Progenitor cell of endocrine pancreas (in vitro differentiated cells): ENCODE measurements around the gene GJA5. TPM values are rescaled to one million over a fixed set of nuclear protein-coding genes. Genes with fewer than 3 reads are reported as not detected.
"Not testable (repeated sequence)": the region's sequence is repeated elsewhere in the genome, so short reads cannot be mapped to it uniquely, and the experiment has no call there.

Experiments
- DNase-seq: peaks from one replicate; pipeline ENCODE4 v3.0.0; 2021; ENCODE audit warnings: low spot score; ENCODE audit not compliant: unreplicated experiment
- H3K27ac Mint-ChIP-seq: 2 replicates; pipeline ENCODE4 v1.8.0; 2021; ENCODE audit warnings: mild to moderate bottlenecking, moderate library complexity, mixed read lengths
- H3K27me3 Mint-ChIP-seq: 2 replicates; pipeline ENCODE4 v1.8.0; 2021; ENCODE audit warnings: mixed read lengths
- H3K36me3 Mint-ChIP-seq: 2 replicates; pipeline ENCODE4 v1.8.0; 2022; ENCODE audit warnings: mixed read lengths; ENCODE audit not compliant: insufficient read depth
- H3K4me1 Mint-ChIP-seq: 2 replicates; pipeline ENCODE4 v1.8.0; 2021; ENCODE audit warnings: low read depth, mixed read lengths
- H3K4me3 Mint-ChIP-seq: 2 replicates; pipeline ENCODE4 v1.8.0; 2021; ENCODE audit warnings: low read depth, mild to moderate bottlenecking, moderate library complexity, mixed read lengths
- H3K9me3 Mint-ChIP-seq: 2 replicates; pipeline ENCODE4 v1.8.0; 2021; ENCODE audit warnings: low read depth, mixed read lengths
- total RNA-seq: library from RNA; stranded (reverse); gene quantifications from 2 replicates; pipeline ENCODE4 v1.2.1, GENCODE V29; 2021
- TF ChIP-seq, protein P1 (sequence below): fragments of 200-600 bp; sonication (generic); IDR thresholded peaks from one replicate; pipeline ENCODE4 v1.5.0; 2021; ENCODE audit warnings: antibody characterized with exemption, mild to moderate bottlenecking; ENCODE audit not compliant: unreplicated experiment

GJA5 gene
- total RNA-seq, 1 donor from 2014 or later = not detected

- no peak for DNase-seq
- peaks cover 14% of the 10 kb centered on the region for H3K27me3 Mint-ChIP-seq
- H3K9me3 Mint-ChIP-seq = no peaks in the 10 kb centered on the region
- H3K36me3 Mint-ChIP-seq = no peaks in the 10 kb centered on the region
- H3K27ac Mint-ChIP-seq = no peak overlapping the region
- no peak overlapping the region for H3K4me3 Mint-ChIP-seq
- TF ChIP-seq, protein P1, sequence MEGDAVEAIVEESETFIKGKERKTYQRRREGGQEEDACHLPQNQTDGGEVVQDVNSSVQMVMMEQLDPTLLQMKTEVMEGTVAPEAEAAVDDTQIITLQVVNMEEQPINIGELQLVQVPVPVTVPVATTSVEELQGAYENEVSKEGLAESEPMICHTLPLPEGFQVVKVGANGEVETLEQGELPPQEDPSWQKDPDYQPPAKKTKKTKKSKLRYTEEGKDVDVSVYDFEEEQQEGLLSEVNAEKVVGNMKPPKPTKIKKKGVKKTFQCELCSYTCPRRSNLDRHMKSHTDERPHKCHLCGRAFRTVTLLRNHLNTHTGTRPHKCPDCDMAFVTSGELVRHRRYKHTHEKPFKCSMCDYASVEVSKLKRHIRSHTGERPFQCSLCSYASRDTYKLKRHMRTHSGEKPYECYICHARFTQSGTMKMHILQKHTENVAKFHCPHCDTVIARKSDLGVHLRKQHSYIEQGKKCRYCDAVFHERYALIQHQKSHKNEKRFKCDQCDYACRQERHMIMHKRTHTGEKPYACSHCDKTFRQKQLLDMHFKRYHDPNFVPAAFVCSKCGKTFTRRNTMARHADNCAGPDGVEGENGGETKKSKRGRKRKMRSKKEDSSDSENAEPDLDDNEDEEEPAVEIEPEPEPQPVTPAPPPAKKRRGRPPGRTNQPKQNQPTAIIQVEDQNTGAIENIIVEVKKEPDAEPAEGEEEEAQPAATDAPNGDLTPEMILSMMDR = no peak
- no peaks in the 10 kb centered on the region for H3K4me1 Mint-ChIP-seq
Measured at GRCh38 chr1:147740391-147740790, 20.0 kb downstream of the GJA5 start.

GRCh38 chr1:147738739-147739476 lies 21.5 kb downstream of the GJA5 start:
- Mint-ChIP-seq H3K4me3 (no peak overlapping the region), H3K4me1 (peaks cover 9% of the 10 kb centered on the region), H3K27me3 (peaks cover 14% of the 10 kb centered on the region), H3K9me3 (no peaks in the 10 kb centered on the region), H3K27ac (no peak overlapping the region), H3K36me3 (no peaks in the 10 kb centered on the region)
- TF ChIP-seq, protein P1 = no peak
- DNase-seq = no peak

DNA sequence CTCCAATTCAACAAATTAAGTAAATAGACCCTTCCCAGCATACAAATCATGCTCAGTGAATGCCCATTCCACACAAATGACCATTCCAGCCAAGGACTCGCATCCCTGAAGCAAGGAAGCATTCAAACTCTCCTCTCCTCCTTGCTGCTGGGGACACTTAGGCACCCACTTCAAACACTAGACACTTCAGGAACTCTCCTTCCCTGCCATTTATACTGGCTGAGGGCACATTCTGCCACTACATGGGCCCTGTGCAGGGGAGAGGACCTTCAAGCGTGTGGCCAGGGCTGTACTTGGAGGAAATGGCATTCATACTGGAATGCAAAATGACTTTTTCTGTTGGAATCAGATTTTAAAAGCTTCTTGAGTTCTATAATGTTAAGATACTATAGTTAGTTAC lies 22.3 kb downstream of the GJA5 start:
- Mint-ChIP-seq H3K27ac (no peak overlapping the region), H3K4me1 (peaks cover 15% of the 10 kb centered on the region), H3K9me3 (no peaks in the 10 kb centered on the region), H3K36me3 (no peaks in the 10 kb centered on the region), H3K4me3 (no peak overlapping the region), H3K27me3 (peaks cover 14% of the 10 kb centered on the region)
- TF ChIP-seq, protein P1 = no peak
- no peak for DNase-seq

DNA sequence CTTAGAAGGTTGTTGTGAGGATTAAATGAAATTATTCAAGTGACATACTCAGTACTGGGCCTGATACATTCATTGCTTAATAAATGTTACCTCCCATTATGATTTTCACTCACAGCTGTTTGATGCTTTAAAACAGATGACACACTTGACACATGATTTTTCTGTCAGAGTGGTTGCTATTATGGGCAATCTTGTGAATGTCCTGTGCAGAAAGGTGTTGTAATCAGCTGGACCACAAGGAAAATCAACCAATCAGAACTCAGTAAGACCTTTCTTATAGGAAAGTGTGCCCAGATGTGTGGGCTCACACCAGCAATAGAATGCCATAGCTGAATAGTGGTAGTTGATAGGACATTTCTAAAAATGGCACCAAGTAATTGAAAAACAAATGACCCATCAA lies 23.5 kb downstream of the GJA5 start:
- H3K27me3 Mint-ChIP-seq = peaks cover 14% of the 10 kb centered on the region

GRCh38 chr1:147735423-147735822 lies 25.0 kb downstream of the GJA5 start:
- no peak for DNase-seq
- Mint-ChIP-seq H3K27ac (no peak overlapping the region), H3K9me3 (peaks cover 3% of the 10 kb centered on the region), H3K4me3 (no peak overlapping the region), H3K4me1 (peaks cover 17% of the 10 kb centered on the region), H3K27me3 (peaks cover 24% of the 10 kb centered on the region), H3K36me3 (no peaks in the 10 kb centered on the region)
- TF ChIP-seq, protein P1 = no peak

More for the DNA sequence above, 23.5 kb downstream of the GJA5 start:
- DNase-seq = no peak
- Mint-ChIP-seq H3K4me3 (no peak overlapping the region), H3K27ac (no peak overlapping the region), H3K36me3 (no peaks in the 10 kb centered on the region), H3K4me1 (peaks cover 17% of the 10 kb centered on the region), H3K9me3 (no peaks in the 10 kb centered on the region)
- TF ChIP-seq, protein P1 = no peak

- not testable (repeated sequence) for H3K36me3 Mint-ChIP-seq, DNase-seq, H3K9me3 Mint-ChIP-seq
- Mint-ChIP-seq H3K27ac (peak overlapping the region; percentile 40), H3K4me1 (peaks cover 17% of the 10 kb centered on the region), H3K4me3 (peak overlapping the region; percentile 15), H3K27me3 (peaks cover 28% of the 10 kb centered on the region)
Measured at GRCh38 chr1:147734291-147734841, 26.0 kb downstream of the GJA5 start.
